Vagina (tissue), 2 donors: ENCODE measurements around the gene LRRC26. TPM values are rescaled to one million over a fixed set of nuclear protein-coding genes. Genes with fewer than 3 reads are reported as not detected.
A peak's percentile ranks its signal among the peaks of the same experiment; 100 is the strongest.

Experiments used
- DNase-seq, 2 donors: peaks; one replicate each; pipeline ENCODE4 v3.0.0-alpha.2; 2017; ENCODE audit errors: extremely low spot score in 2 of 2
- H3K27ac ChIP-seq: fragments of 200-600 bp; sonication (generic); one replicate; pipeline ENCODE4 v1.5.1; 2019
- H3K27me3 ChIP-seq: fragments of 200-600 bp; sonication (generic); one replicate; pipeline ENCODE4 v1.5.1; 2019
- H3K36me3 ChIP-seq, 2 donors: fragments of 200-600 bp; sonication (generic); one replicate each; pipeline ENCODE4 v1.5.1; 2017 to 2019
- H3K4me1 ChIP-seq: fragments of 200-600 bp; sonication (generic); one replicate; pipeline ENCODE4 v1.5.1; 2019
- H3K4me3 ChIP-seq, 2 donors: fragments of 200-600 bp; sonication (generic); 1 replicate in 1 of 2; 2 replicates in 1 of 2; pipeline ENCODE4 v1.5.1; 2016 to 2019
- H3K9me3 ChIP-seq: fragments of 200-600 bp; sonication (generic); one replicate; pipeline ENCODE4 v1.5.1; 2019
- POLR2A ChIP-seq, 2 donors: fragments of 450-650 bp; IDR thresholded peaks; one replicate each; pipeline ENCODE4 v1.6.1; 2017; ENCODE audit warnings: antibody characterized with exemption in 2 of 2, mild to moderate bottlenecking in 2 of 2, moderate library complexity in 2 of 2
- POLR2AphosphoS5 ChIP-seq, 2 donors: sonication (generic); formaldehyde crosslinking; IDR thresholded peaks; one replicate each; pipeline ENCODE4 v1.9.0; 2017; ENCODE audit warnings: antibody characterized with exemption in 2 of 2, mild to moderate bottlenecking in 2 of 2, low read depth in 1 of 2; ENCODE audit not compliant: insufficient read depth in 1 of 2
- intact Hi-C: fragments of 100-400 bp; cut with DNase I; formaldehyde crosslinking; loops from one replicate; pipeline ENCODE4 v1.15.1; 2023
- total RNA-seq: library from RNA; depleted of rRNA; stranded (reverse); fragments of >200 nt; gene quantifications from one replicate; pipeline ENCODE4 v1.2.3, GENCODE V29; 2016
- TF ChIP-seq, protein P1 (sequence below), 3 experiments: fragments of 450-650 bp in 2 of 3; fragments of 200-600 bp in 1 of 3; sonication (generic) in 1 of 3; IDR thresholded peaks; one replicate each; pipeline ENCODE4 v1.5.1; 2017 to 2019; ENCODE audit warnings: antibody characterized with exemption in 3 of 3, mild to moderate bottlenecking in 2 of 3, moderate library complexity in 2 of 3

The LRRC26 gene
- total RNA-seq, 1 donor from 2014 or later: not detected

DNA sequence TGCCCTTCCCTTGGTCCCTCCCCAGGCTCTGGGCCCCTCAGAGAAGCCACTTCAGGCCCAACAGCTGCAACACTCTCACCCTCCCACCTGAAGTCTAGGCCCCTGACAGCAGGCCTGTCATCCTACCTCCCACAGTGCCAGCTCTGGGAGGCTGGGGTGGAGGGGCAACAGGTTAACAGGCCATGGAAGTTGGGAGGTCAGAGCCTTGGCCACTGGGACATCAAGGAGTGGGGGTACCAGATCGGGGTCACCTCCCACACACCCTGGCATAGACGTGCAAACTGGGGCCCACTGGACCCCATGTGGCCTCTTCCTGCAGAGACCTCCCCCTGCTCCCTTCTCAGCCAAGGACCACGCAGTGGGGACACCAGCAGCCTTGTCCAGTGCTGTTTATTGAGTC lies 21.4 kb upstream of the LRRC26 start:
- Histone ChIP-seq H3K4me1 (peaks cover 61% of the 10 kb centered on the region), H3K4me3 (no peak overlapping the region), H3K9me3 (no peaks in the 10 kb centered on the region), H3K36me3 (peaks cover 0 to 10% of the 10 kb centered on the region in 2 donors), H3K27me3 (no peaks in the 10 kb centered on the region), H3K27ac (no peak overlapping the region)
- intact Hi-C loops: loop anchor here (5.0 kb wide), 1 partner anchor 36 kb away; the partner anchor contains the start of genes CYSRT1 and RNF224
- DNase-seq: no peak
- no peak for TF ChIP-seq POLR2AphosphoS5 (IDR thresholded peaks at IDR 0.05; ENCODE audit: insufficient read depth in 1 of 2, low read depth in 1 of 2)
- no peak for TF ChIP-seq POLR2A (IDR thresholded peaks at IDR 0.05)
- TF ChIP-seq, protein P1, sequence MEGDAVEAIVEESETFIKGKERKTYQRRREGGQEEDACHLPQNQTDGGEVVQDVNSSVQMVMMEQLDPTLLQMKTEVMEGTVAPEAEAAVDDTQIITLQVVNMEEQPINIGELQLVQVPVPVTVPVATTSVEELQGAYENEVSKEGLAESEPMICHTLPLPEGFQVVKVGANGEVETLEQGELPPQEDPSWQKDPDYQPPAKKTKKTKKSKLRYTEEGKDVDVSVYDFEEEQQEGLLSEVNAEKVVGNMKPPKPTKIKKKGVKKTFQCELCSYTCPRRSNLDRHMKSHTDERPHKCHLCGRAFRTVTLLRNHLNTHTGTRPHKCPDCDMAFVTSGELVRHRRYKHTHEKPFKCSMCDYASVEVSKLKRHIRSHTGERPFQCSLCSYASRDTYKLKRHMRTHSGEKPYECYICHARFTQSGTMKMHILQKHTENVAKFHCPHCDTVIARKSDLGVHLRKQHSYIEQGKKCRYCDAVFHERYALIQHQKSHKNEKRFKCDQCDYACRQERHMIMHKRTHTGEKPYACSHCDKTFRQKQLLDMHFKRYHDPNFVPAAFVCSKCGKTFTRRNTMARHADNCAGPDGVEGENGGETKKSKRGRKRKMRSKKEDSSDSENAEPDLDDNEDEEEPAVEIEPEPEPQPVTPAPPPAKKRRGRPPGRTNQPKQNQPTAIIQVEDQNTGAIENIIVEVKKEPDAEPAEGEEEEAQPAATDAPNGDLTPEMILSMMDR (IDR thresholded peaks at IDR 0.05): no peak

DNA sequence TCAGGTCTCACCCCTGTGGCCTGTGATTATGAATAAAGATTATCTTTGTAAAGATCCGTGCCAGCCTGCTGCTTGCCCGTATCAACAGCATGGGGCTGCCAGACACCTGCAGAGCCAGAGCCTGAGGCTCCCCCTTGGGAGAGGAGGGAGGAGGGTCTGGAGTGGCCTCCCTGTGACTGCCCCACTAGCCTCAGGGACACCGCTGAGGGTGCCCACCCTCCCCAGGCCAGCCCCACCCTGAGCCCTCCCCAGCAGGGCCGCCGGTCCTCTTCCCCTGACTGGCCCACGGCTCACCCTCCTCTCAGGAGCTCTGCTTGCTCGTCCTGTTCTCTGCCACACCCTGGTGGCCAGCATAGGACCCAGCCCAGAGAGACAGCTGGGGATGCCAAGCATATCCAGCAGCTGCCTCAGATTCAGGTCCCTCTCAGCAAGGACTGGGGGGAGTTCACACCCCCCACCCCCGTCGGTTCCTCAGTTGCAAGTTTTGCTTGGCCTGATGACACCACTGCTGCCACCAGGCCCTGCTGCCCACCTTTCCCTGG lies 20.5 kb upstream of the LRRC26 start:
- Histone ChIP-seq H3K9me3 (no peaks in the 10 kb centered on the region), H3K4me1 (peaks cover 56% of the 10 kb centered on the region), H3K4me3 (peak overlapping the region; percentile 70 to 88), H3K27ac (peak overlapping the region; percentile 93), H3K27me3 (no peaks in the 10 kb centered on the region), H3K36me3 (peaks cover 0 to 12% of the 10 kb centered on the region in 2 donors)
- intact Hi-C loops: loop anchor here (5.0 kb wide), 1 partner anchor 37 kb away; the partner anchor contains the start of genes CYSRT1 and RNF224
- TF ChIP-seq, protein P1 (IDR thresholded peaks at IDR 0.05): no peak
- TF ChIP-seq POLR2A (IDR thresholded peaks at IDR 0.05) (no peak), POLR2AphosphoS5 (IDR thresholded peaks at IDR 0.05; ENCODE audit: insufficient read depth in 1 of 2, low read depth in 1 of 2) (no peak)
- no peak for DNase-seq

DNA sequence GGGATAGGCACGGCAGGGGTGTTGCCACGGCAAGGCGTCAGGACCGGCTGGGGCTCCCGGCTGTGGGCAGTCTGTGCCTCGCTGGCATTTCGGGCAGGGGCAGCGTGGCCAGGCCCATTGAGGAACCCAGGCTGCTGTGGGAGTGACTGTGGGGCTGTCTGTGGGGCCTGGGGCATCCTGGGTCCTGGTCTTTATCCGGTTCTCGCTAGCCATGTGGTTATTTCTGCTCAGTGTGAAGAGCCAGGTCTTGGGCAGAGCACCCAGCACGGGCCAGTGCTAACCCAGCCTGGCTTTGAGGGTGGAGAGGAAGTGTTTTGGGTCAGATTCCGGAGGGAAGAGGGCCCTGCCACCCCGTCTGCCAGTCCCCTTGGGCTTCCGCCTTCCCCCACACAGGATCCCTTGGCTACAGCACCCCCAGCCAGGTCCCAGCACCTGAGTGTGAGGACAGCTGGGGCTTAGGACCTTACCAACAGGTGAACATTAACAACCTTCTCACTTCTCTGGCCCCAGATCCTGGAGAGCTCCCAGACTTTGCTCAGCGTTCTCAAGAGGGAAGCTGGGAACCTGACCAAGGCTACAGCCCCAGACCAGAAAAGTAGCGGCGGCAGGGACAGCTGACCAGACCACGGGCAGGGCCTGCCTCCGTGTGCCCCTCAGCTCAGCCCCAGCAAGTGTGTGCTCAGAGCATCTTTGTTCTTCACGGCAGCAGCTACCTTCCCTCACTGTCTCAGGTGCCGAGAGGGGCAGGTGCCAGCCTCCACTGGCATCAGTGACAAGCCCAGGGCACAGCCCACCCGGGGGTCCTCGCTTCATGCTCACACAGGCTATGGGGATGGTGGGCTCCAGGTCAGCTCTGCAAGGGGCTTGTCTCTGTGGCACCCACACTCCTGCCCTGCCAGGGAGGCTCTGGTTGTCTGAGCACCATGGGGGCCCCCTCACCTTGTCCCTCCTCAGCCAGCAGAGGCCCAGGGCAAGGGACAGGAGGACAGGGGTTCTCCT lies 19.7 kb upstream of the LRRC26 start:
- no peaks in the 10 kb centered on the region for H3K9me3 ChIP-seq
- H3K27me3 ChIP-seq: no peaks in the 10 kb centered on the region
- peaks cover 0 to 15% of the 10 kb centered on the region in 2 donors for H3K36me3 ChIP-seq
- peak overlapping the region; percentile 93 for H3K27ac ChIP-seq
- DNase-seq: no peak
- TF ChIP-seq POLR2AphosphoS5 (IDR thresholded peaks at IDR 0.05; ENCODE audit: insufficient read depth in 1 of 2, low read depth in 1 of 2) (no peak), POLR2A (IDR thresholded peaks at IDR 0.05) (no peak)
- TF ChIP-seq, protein P1 (IDR thresholded peaks at IDR 0.05): no peak
- H3K4me3 ChIP-seq: peak overlapping the region; percentile 70 to 88
- peaks cover 55% of the 10 kb centered on the region for H3K4me1 ChIP-seq
- intact Hi-C loops: loop anchor here (5.0 kb wide), 1 partner anchor 38 kb away; the partner anchor contains the start of genes CYSRT1 and RNF224

DNA sequence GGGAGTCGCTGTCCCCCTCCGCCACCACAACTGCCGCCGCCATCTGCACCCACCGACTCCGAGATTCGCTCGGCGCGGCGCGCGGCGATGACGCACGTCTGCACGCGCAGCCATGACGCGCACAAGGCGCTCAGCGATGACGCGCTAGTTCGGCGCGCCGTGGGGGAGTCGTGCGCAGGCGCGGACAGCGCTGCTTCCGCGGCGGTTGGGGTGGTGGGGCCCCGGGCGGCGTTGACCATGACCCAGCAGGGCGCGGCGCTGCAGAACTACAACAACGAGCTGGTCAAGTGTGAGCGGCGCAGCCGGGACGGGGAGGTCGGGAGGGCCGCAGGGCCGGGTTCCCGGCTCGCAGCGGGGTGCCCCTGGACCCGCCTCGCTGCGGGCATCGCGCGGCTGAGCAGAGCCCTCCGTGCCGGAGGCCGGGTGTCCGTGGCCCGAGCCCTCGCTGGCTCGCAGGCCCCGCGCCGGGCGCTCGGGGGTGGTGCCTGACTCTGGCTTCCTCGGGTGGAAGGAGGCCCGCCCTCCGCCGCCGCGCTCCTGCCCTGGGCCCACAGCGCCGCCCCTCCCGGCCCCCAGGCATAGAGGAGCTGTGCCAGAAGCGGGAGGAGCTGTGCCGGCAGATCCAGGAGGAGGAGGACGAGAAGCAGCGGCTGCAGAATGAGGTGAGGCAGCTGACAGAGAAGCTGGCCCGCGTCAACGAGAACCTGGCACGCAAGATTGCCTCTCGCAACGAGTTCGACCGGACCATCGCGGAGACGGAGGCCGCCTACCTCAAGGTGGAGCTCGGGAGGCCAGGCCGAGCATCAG lies 18.8 kb upstream of the LRRC26 start, which contains the start of the genes ANAPC2 and SSNA1:
Gene ANAPC2 (minus strand): TSS at position 71 of the 807 bp plus-strand sequence. CDS start 28 bp downstream, at position 43.
Gene SSNA1 (plus strand): TSS at position 187 of the 807 bp plus-strand sequence. CDS start 51 bp downstream, at position 238.
- intact Hi-C loops: no loop called here
- H3K9me3 ChIP-seq: no peaks in the 10 kb centered on the region
- H3K4me1 ChIP-seq: peaks cover 50% of the 10 kb centered on the region
- H3K27me3 ChIP-seq: no peaks in the 10 kb centered on the region
- peak within 1 kb of the TSS; percentile 93 for H3K27ac ChIP-seq
- H3K36me3 ChIP-seq: peaks cover 0 to 20% of the 10 kb centered on the region in 2 donors
- H3K4me3 ChIP-seq: peak within 1 kb of the TSS; percentile 70 to 88
- peak in 1 of 2 donors; percentile 92 for DNase-seq
- TF ChIP-seq, protein P1 (IDR thresholded peaks at IDR 0.05): peak in 1 of 3 experiments; percentile 23
- TF ChIP-seq POLR2A (IDR thresholded peaks at IDR 0.05): peak in 1 of 2 donors; percentile 79
- TF ChIP-seq POLR2AphosphoS5 (IDR thresholded peaks at IDR 0.05; ENCODE audit: insufficient read depth in 1 of 2, low read depth in 1 of 2): peak; percentile 89 to 95
